Measurements from ENCODE around the gene PFAS.
A peak's percentile ranks its signal among the peaks of the same experiment; 100 is the strongest.

Gene PFAS

DNA sequence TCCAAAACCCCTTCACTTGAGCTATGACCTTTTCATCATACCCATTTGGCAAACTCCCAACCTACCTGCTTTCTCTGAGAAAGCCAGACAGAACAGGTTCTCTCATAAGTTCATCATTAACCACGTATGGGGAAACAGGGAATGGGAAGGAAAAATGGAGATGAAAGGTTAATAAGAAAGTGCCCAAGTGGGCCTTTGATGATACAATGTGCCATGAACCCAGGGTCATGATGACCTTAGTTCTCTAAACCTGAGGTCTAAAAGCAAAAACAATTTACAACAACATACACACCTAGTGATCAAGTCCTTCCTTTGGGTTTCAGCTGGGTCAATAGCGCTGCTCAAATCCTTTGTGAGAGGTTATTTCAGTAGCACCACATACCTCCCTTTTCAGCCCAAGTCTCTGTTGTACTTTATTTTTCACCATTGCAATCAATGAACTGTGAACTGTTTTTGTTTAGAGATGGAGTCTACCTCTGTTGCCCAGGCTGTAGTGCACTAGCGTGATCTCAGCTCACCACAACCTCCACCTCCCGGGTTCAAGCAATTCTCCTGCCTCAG lies 24.9 kb downstream of the PFAS start:
- no peaks in the 10 kb centered on the region for H3K27me3 ChIP-seq (ENCODE audit: insufficient read depth, low read length)
- no peak overlapping the region for H3K4me3 ChIP-seq (ENCODE audit: low read length)
- H3K9me3 ChIP-seq (ENCODE audit: insufficient read depth, low read depth, low read length): no peaks in the 10 kb centered on the region
- H3K27ac ChIP-seq (ENCODE audit: low read depth, low read length): no peak overlapping the region
- WGBS: 96% methylated on average over 4 of the region's 4 CpGs
- peaks cover 33% of the 10 kb centered on the region for H3K36me3 ChIP-seq (ENCODE audit: insufficient read depth, low read length)
- H3K9ac ChIP-seq (ENCODE audit: low read depth, low read length): no peak overlapping the region
- H3K4me1 ChIP-seq (ENCODE audit: insufficient read depth, low read length): no peaks in the 10 kb centered on the region

DNA sequence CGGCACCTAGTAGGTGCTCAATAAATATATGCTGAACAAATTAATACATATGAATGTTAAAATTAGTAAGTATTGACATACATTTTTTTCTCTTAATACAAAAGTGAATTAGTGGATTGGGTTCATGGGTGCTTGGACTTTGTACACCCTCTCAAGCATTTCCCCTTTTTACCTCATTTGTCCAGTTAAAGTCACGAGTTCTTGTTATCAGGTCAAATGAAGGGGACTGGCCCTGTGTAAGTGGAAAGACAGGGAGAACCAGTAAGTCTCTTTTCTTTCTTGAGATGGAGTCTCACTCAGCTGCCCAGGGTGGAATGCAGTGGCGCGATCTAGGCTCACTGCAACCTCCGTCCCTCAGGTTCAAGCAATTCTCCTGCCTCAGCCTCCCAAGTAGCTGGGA lies 25.7 kb downstream of the PFAS start:
- Histone ChIP-seq H3K36me3 (ENCODE audit: insufficient read depth, low read length) (peaks cover 25% of the 10 kb centered on the region), H3K27me3 (ENCODE audit: insufficient read depth, low read length) (no peaks in the 10 kb centered on the region), H3K9ac (ENCODE audit: low read depth, low read length) (no peak overlapping the region), H3K4me3 (ENCODE audit: low read length) (no peak overlapping the region), H3K9me3 (ENCODE audit: insufficient read depth, low read depth, low read length) (no peaks in the 10 kb centered on the region), H3K27ac (ENCODE audit: low read depth, low read length) (no peak overlapping the region), H3K4me1 (ENCODE audit: insufficient read depth, low read length) (no peaks in the 10 kb centered on the region)
- WGBS: 98% methylated on average over 3 of the region's 5 CpGs

DNA sequence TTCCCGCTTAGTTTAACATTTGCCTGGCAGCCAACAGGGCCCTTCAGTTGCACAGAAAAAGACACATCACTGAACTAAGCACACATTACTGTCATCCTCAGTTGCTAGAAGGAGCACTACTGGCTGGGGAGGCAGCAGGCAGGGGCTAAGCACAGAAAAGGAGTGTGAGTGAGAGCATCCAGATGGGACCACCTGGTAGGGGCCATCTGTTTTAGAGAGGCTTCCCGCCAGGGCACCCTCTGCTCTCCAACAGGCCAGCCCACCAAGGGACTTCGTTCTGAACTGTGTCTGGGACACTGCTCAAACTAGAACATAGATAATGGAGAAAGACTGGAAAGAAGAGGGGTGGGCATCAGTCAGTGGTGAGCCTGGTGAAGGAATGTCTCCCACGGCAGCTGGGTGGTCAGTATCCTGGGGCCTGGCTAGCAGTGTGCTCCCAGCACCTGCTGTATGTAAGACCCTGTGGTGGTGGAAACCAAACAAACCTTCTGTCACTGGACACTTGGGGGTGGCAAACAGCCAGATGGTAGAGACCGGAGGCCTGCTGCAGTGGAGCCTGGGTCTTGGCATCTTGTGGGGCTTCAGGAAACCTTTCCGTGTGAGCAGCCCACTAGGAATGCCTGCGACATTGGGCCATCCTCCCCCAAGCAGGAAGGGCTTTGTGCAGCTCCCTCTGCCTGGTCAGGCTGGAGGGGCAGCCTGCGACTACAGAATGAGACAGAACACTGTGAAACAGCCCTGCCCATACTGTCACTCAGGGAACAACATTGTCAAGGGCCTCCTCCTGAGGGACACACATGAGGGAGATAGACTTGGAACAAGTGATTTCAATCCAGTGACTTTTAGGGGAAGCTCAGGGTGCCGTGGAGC lies 26.6 kb downstream of the PFAS start:
- no peaks in the 10 kb centered on the region for H3K9me3 ChIP-seq (ENCODE audit: insufficient read depth, low read depth, low read length)
- no peak overlapping the region for H3K27ac ChIP-seq (ENCODE audit: low read depth, low read length)
- H3K4me1 ChIP-seq (ENCODE audit: insufficient read depth, low read length): no peaks in the 10 kb centered on the region
- H3K36me3 ChIP-seq (ENCODE audit: insufficient read depth, low read length): peaks cover 17% of the 10 kb centered on the region
- no peaks in the 10 kb centered on the region for H3K27me3 ChIP-seq (ENCODE audit: insufficient read depth, low read length)
- WGBS: 88% methylated on average over 9 of the region's 9 CpGs
- H3K9ac ChIP-seq (ENCODE audit: low read depth, low read length): no peak overlapping the region
- H3K4me3 ChIP-seq (ENCODE audit: low read length): no peak overlapping the region

DNA sequence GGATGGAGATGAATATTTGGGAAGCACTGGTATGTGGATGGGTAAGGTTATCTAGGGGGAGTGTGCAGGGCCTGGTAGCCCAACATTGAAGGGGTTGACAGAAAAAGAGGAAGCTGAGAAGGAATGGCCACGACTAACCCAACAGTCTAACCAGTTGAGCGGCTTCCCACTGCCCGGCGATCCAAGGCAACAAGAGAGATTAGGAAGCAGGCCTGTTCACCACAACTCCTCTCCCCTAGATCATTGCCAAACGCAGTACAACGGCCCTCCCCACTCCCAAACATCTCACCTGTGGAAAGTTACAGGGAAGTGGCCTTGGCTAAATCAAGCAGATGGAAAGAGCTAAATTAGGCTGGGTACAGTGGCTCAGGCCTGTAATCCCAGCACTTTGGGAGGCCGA lies 28.2 kb downstream of the PFAS start:
- WGBS: 94% methylated on average over 7 of the region's 7 CpGs

DNA sequence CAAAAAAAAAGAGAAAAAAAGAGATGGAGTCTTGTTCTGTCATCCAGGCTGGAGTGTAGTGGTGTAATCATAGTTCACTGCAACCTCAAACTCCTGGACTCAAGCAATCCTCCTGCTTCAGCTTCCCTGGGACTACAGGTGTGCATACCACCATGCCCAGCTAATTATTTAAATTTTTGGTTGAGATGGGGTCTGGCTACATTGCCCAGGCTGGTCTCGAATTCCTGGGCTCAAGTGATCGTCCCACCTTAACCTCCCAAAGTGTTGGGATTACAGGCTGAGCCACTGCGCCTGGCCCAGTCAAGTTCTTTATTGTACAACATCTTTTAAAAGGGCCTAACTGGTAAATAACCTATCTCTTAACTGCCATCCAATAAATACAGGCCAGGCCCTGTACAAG lies 33.3 kb downstream of the PFAS start:
- Histone ChIP-seq H3K27me3 (ENCODE audit: insufficient read depth, low read length) (no peaks in the 10 kb centered on the region), H3K36me3 (ENCODE audit: insufficient read depth, low read length) (no peaks in the 10 kb centered on the region), H3K27ac (ENCODE audit: low read depth, low read length) (no peak overlapping the region), H3K9me3 (ENCODE audit: insufficient read depth, low read depth, low read length) (no peaks in the 10 kb centered on the region), H3K9ac (ENCODE audit: low read depth, low read length) (no peak overlapping the region), H3K4me3 (ENCODE audit: low read length) (no peak overlapping the region), H3K4me1 (ENCODE audit: insufficient read depth, low read length) (no peaks in the 10 kb centered on the region)
- 60% methylated on average over 3 of the region's 3 CpGs for WGBS

More for the DNA sequence above, 28.2 kb downstream of the PFAS start:
- H3K4me3 ChIP-seq (ENCODE audit: low read length): no peak overlapping the region
- no peak overlapping the region for H3K9ac ChIP-seq (ENCODE audit: low read depth, low read length)
- no peak overlapping the region for H3K27ac ChIP-seq (ENCODE audit: low read depth, low read length)
- no peaks in the 10 kb centered on the region for H3K9me3 ChIP-seq (ENCODE audit: insufficient read depth, low read depth, low read length)
- H3K27me3 ChIP-seq (ENCODE audit: insufficient read depth, low read length): no peaks in the 10 kb centered on the region
- H3K4me1 ChIP-seq (ENCODE audit: insufficient read depth, low read length): no peaks in the 10 kb centered on the region
- H3K36me3 ChIP-seq (ENCODE audit: insufficient read depth, low read length): peaks cover 8% of the 10 kb centered on the region; the same call in 1 of the 2 replicates

DNA sequence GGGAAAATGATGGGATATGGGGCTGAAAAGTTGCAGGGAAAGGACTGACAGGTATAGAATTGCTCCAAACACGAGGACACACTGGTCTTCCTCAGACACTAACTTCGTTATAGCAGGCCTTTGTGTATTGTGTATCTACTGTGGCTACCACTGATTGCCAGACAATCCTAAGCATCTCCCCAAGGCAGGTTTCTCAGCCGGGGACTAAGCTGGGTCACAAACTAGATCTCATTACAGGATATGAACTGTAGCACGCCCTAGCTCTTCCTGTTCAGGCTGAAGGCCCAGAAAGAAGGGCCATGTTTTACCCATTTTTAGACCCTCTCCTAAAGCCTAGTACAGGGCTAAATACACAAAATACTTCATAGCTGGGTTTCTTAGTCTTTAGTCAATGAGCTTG lies 34.3 kb downstream of the PFAS start:
- Histone ChIP-seq H3K4me3 (ENCODE audit: low read length) (no peak overlapping the region), H3K27me3 (ENCODE audit: insufficient read depth, low read length) (no peaks in the 10 kb centered on the region), H3K4me1 (ENCODE audit: insufficient read depth, low read length) (0 out of 2 replicates have a peak, but pooled peaks cover 3% of the 10 kb centered on the region), H3K27ac (ENCODE audit: low read depth, low read length) (no peak overlapping the region), H3K9me3 (ENCODE audit: insufficient read depth, low read depth, low read length) (no peaks in the 10 kb centered on the region), H3K36me3 (ENCODE audit: insufficient read depth, low read length) (no peaks in the 10 kb centered on the region), H3K9ac (ENCODE audit: low read depth, low read length) (no peak overlapping the region)
- 78% methylated on average over 4 of the region's 4 CpGs for WGBS

DNA sequence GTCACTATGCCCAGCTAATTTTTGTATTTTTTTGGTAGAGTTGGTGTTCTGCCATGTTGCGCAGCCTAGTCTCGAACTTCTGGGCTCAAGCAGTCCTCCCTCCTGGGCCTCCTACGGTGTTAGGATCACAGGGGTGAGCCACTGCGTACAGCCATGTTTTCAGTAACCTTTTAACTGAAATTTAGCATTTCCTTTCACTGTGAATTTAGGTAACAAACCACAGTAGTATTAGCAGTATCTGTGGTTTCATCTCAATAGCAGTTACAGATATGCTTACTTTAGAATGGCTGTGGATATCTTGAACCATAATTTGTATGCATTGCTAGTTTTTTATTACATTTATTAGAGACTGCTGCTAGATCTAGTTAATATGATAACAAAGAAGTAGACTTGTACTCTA lies 35.0 kb downstream of the PFAS start:
- H3K27ac ChIP-seq (ENCODE audit: low read depth, low read length): no peak overlapping the region
- no peaks in the 10 kb centered on the region for H3K9me3 ChIP-seq (ENCODE audit: insufficient read depth, low read depth, low read length)
- WGBS: 93% methylated on average over 4 of the region's 4 CpGs
- H3K4me3 ChIP-seq (ENCODE audit: low read length): no peak overlapping the region
- H3K36me3 ChIP-seq (ENCODE audit: insufficient read depth, low read length): no peaks in the 10 kb centered on the region
- peaks cover 3% of the 10 kb centered on the region; the same call in 1 of the 2 replicates for H3K4me1 ChIP-seq (ENCODE audit: insufficient read depth, low read length)
- no peak overlapping the region for H3K9ac ChIP-seq (ENCODE audit: low read depth, low read length)
- H3K27me3 ChIP-seq (ENCODE audit: insufficient read depth, low read length): no peaks in the 10 kb centered on the region

DNA sequence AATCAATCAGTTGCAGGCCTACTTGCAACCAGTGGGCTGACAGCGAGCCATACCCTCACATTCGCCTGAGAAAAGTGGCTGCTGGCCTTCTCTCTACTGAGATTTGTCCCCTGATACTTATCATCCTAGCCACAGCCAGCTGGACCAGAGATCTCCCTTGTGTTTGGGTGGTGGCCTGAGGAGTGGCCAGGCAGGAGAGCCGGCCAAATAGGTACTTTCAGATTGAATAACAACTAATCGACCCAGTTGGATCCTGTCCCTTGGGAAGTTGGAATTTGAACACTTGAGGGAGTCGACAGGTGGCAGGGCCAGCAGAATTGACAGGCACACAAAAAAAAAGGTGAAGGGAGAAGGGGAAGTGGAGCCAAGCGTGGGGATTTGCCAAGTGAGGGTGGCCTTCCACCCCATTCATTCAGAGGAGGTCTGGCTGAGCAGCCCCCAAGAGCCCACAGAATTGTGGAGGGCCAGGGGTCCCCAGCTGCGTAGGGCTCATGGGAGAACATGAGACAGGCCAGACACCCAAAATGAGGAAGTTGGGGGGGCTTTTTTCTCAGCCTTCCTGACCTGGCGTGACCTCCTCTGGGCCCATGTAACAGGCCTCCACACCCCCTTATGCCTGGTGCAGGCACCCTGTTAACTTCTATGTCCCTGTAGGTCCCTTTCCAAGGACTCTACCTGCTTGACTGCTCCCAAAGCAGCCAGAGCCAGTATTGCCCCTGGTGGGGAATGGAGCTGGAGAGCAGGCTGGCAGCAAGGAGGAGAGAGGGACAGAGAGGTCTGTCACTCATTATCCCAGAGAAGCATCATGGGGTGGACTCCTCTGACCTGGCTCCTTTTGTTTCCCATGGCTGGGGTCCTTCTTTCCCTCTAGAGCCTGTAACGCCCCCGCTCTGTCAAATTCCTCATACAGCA lies 36.4 kb downstream of the PFAS start:
- no peaks in the 10 kb centered on the region for H3K27me3 ChIP-seq (ENCODE audit: insufficient read depth, low read length)
- no peak overlapping the region for H3K9ac ChIP-seq (ENCODE audit: low read depth, low read length)
- H3K36me3 ChIP-seq (ENCODE audit: insufficient read depth, low read length): no peaks in the 10 kb centered on the region
- peaks cover 7% of the 10 kb centered on the region; the same call in 1 of the 2 replicates for H3K4me1 ChIP-seq (ENCODE audit: insufficient read depth, low read length)
- no peaks in the 10 kb centered on the region for H3K9me3 ChIP-seq (ENCODE audit: insufficient read depth, low read depth, low read length)
- H3K27ac ChIP-seq (ENCODE audit: low read depth, low read length): no peak overlapping the region
- no peak overlapping the region for H3K4me3 ChIP-seq (ENCODE audit: low read length)
- 88% methylated on average over 10 of the region's 10 CpGs for WGBS

DNA sequence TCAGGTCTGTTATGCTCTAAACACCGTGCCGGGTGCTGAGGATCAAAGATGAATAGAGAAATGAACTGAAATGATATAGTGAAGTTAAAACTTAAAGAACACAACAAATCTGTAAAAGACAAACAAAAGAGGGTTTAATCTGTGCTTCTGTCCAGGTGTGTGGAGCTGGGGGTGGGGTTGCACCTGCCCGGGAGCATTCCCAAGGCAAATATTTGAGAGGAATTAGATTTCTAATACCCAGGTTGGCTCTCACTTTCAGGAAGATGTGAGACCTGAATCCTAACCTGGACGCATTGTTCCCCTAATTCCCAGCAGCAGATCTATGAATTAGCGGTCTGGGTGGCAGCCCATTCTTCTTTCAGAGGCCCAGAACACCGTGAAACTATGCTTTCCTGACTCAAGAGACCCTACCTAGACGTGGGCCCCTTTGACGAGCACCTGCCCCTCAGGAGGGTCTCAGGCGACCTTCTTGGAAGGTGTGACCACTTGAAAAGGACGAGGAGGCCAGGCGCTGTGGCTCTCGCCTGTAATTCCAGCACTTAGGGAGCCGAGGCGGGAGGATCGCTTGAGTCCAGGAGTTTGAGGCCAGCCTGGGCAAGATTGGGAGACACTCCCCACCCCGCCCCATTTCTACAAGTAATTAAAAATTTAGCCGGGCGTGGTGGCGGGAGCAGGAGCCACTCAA lies 38.7 kb downstream of the PFAS start:
- H3K9ac ChIP-seq (ENCODE audit: low read depth, low read length): peak overlapping the region; percentile 55; the same call in 1 of the 2 replicates
- H3K27me3 ChIP-seq (ENCODE audit: insufficient read depth, low read length): no peaks in the 10 kb centered on the region
- H3K4me3 ChIP-seq (ENCODE audit: low read length): peak overlapping the region; percentile 95
- no peaks in the 10 kb centered on the region for H3K9me3 ChIP-seq (ENCODE audit: insufficient read depth, low read depth, low read length)
- H3K27ac ChIP-seq (ENCODE audit: low read depth, low read length): no peak overlapping the region; the same call in 1 of the 2 replicates
- H3K4me1 ChIP-seq (ENCODE audit: insufficient read depth, low read length): peaks cover 7% of the 10 kb centered on the region; the same call in 1 of the 2 replicates
- no peaks in the 10 kb centered on the region for H3K36me3 ChIP-seq (ENCODE audit: insufficient read depth, low read length)
- 36% methylated on average over 16 of the region's 19 CpGs for WGBS

DNA sequence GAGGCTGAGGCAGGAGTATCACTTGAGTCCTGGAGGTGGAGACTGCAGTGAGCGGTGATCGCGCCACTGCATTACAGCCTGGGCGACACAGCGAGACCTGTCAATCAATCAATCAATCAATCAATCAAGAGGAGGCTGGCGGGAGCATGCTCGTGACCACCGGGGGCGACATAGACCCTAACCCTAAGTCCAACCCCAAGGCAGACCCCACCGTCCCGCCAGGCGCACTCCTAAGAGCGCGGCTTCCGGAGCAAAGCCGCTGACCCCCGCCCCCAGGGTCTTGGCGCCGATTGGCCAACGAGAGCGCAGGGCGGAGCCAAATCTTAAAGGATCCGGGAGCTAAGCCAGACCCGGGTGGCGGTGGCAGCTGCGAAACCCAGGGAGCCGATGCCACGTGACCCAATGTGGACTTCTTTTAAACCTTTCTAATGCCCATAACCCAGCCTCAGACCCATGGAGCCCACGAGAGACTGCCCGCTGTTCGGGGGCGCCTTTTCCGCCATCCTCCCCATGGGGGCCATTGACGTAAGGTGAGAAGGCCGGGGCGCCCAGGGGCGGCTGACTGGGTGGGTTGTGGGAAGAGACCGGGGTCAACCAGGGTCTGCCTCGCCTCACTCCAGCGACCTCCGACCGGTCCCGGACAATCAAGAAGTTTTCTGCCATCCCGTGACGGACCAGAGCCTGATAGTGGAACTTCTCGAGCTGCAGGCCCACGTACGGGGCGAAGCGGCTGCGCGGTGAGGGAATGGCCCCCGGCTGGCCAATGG lies 39.4 kb downstream of the PFAS start, which contains the start of gene RANGRF:
TSS of gene RANGRF (plus strand) at position 335 of the 767 bp plus-strand sequence. CDS start at position 454, 119 bp downstream.
- Histone ChIP-seq H3K9me3 (ENCODE audit: insufficient read depth, low read depth, low read length) (no peaks in the 10 kb centered on the region), H3K4me3 (ENCODE audit: low read length) (peak within 1 kb of the TSS; percentile 95), H3K27ac (ENCODE audit: low read depth, low read length) (peak within 1 kb of the TSS; percentile 71), H3K9ac (ENCODE audit: low read depth, low read length) (peak within 1 kb of the TSS; percentile 78), H3K4me1 (ENCODE audit: insufficient read depth, low read length) (peaks cover 7% of the 10 kb centered on the region; the same call in 1 of the 2 replicates), H3K27me3 (ENCODE audit: insufficient read depth, low read length) (no peaks in the 10 kb centered on the region), H3K36me3 (ENCODE audit: insufficient read depth, low read length) (no peaks in the 10 kb centered on the region)
- 0% methylated on average over 53 of the region's 53 CpGs for WGBS

Data from HUES64 (cell line).